Neural cell (in vitro differentiated cells): ENCODE data around the gene DCPS.

Experiments used
- EP300 ChIP-seq: fragments of 450-650 bp; conservative IDR thresholded peaks from 2 replicates; pipeline ENCODE4 v1.6.1; 2014; ENCODE audit warnings: antibody characterized with exemption, mild to moderate bottlenecking, moderate library complexity; ENCODE audit not compliant: poor library complexity, severe bottlenecking
- MXI1 ChIP-seq: fragments of 450-650 bp; conservative IDR thresholded peaks from 2 replicates; pipeline ENCODE4 v1.6.1; 2014; ENCODE audit warnings: antibody characterized with exemption, mild to moderate bottlenecking; ENCODE audit not compliant: poor library complexity, severe bottlenecking
- POLR2AphosphoS5 ChIP-seq: IDR thresholded peaks from 2 replicates; pipeline ENCODE4 v1.6.1; 2012
- RAD21 ChIP-seq: fragments of 450-650 bp; conservative IDR thresholded peaks from 2 replicates; pipeline ENCODE4 v1.6.1; 2014; ENCODE audit warnings: antibody characterized with exemption, mild to moderate bottlenecking, moderate library complexity
- SMC3 ChIP-seq: fragments of 450-650 bp; conservative IDR thresholded peaks from 2 replicates; pipeline ENCODE4 v1.6.1; 2014; ENCODE audit warnings: antibody characterized with exemption, mild to moderate bottlenecking, moderate library complexity; ENCODE audit not compliant: poor library complexity
- TAF1 ChIP-seq: IDR thresholded peaks from 2 replicates; pipeline ENCODE4 v1.6.1; 2012; ENCODE audit warnings: low read depth
- TF ChIP-seq, protein P1 (sequence below): IDR thresholded peaks from 2 replicates; pipeline ENCODE4 v1.6.1; 2012; ENCODE audit warnings: borderline replicate concordance
- TF ChIP-seq, protein P2 (sequence below): fragments of 450-650 bp; IDR thresholded peaks from 2 replicates; pipeline ENCODE4 v1.5.1; 2014; ENCODE audit warnings: antibody characterized with exemption, mild to moderate bottlenecking, moderate library complexity; ENCODE audit not compliant: poor library complexity, severe bottlenecking

GRCh38 chr11:126362879-126363655, 59.2 kb downstream of the DCPS start:
- TF ChIP-seq MXI1 (no peak), SMC3 (no peak), RAD21 (no peak), TAF1 (no peak), EP300 (no peak), POLR2AphosphoS5 (no peak)
- TF ChIP-seq, protein P1, sequence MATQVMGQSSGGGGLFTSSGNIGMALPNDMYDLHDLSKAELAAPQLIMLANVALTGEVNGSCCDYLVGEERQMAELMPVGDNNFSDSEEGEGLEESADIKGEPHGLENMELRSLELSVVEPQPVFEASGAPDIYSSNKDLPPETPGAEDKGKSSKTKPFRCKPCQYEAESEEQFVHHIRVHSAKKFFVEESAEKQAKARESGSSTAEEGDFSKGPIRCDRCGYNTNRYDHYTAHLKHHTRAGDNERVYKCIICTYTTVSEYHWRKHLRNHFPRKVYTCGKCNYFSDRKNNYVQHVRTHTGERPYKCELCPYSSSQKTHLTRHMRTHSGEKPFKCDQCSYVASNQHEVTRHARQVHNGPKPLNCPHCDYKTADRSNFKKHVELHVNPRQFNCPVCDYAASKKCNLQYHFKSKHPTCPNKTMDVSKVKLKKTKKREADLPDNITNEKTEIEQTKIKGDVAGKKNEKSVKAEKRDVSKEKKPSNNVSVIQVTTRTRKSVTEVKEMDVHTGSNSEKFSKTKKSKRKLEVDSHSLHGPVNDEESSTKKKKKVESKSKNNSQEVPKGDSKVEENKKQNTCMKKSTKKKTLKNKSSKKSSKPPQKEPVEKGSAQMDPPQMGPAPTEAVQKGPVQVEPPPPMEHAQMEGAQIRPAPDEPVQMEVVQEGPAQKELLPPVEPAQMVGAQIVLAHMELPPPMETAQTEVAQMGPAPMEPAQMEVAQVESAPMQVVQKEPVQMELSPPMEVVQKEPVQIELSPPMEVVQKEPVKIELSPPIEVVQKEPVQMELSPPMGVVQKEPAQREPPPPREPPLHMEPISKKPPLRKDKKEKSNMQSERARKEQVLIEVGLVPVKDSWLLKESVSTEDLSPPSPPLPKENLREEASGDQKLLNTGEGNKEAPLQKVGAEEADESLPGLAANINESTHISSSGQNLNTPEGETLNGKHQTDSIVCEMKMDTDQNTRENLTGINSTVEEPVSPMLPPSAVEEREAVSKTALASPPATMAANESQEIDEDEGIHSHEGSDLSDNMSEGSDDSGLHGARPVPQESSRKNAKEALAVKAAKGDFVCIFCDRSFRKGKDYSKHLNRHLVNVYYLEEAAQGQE, result no peak
- TF ChIP-seq, protein P2, sequence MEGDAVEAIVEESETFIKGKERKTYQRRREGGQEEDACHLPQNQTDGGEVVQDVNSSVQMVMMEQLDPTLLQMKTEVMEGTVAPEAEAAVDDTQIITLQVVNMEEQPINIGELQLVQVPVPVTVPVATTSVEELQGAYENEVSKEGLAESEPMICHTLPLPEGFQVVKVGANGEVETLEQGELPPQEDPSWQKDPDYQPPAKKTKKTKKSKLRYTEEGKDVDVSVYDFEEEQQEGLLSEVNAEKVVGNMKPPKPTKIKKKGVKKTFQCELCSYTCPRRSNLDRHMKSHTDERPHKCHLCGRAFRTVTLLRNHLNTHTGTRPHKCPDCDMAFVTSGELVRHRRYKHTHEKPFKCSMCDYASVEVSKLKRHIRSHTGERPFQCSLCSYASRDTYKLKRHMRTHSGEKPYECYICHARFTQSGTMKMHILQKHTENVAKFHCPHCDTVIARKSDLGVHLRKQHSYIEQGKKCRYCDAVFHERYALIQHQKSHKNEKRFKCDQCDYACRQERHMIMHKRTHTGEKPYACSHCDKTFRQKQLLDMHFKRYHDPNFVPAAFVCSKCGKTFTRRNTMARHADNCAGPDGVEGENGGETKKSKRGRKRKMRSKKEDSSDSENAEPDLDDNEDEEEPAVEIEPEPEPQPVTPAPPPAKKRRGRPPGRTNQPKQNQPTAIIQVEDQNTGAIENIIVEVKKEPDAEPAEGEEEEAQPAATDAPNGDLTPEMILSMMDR, result no peak
